Adrenal gland (tissue), 12 donors: ENCODE measurements around the gene ZCCHC7. TPM values are rescaled to one million over a fixed set of nuclear protein-coding genes. Genes with fewer than 3 reads are reported as not detected.

Experiments
- DNase-seq, 7 donors: peaks; one replicate each; pipeline ENCODE4 v3.0.0-alpha.2; 2019 to 2020
- H3K27ac ChIP-seq, 5 donors: fragments of 200-600 bp; sonication (generic) in 4 of 5; 1 replicate in 3 of 5; 2 replicates in 2 of 5; pipeline versions ENCODE4 v1.5.1 to v1.8.0; 2016 to 2020; ENCODE audit warnings: mild to moderate bottlenecking in 1 of 5
- H3K27me3 ChIP-seq: fragments of 200-600 bp; 2 replicates; pipeline ENCODE4 v1.8.0; 2021
- H3K36me3 ChIP-seq, 2 donors: fragments of 200-600 bp; replicated peaks in 1 of 2; 1 replicate in 1 of 2; 2 replicates in 1 of 2; pipeline versions ENCODE4 v1.5.1 to v1.8.0; 2018 to 2022
- H3K4me1 ChIP-seq, 2 donors: fragments of 200-600 bp; replicated peaks in 1 of 2; 1 replicate in 1 of 2; 2 replicates in 1 of 2; pipeline versions ENCODE4 v1.5.1 to v1.8.0; 2018 to 2021
- H3K4me3 ChIP-seq, 4 donors: fragments of 200-600 bp; sonication (generic) in 3 of 4; one replicate each; pipeline ENCODE4 v1.5.1; 2016 to 2018
- H3K9me3 ChIP-seq, 3 donors: fragments of 200-600 bp; sonication (generic) in 1 of 3; replicated peaks in 1 of 3; 1 replicate in 2 of 3; 2 replicates in 1 of 3; pipeline versions ENCODE4 v1.5.1 to v1.8.0; 2016 to 2021
- POLR2A ChIP-seq, 2 donors: fragments of 450-650 bp; IDR thresholded peaks; one replicate each; pipeline ENCODE4 v1.6.1; 2017; ENCODE audit warnings: antibody characterized with exemption in 2 of 2, mild to moderate bottlenecking in 2 of 2, moderate library complexity in 1 of 2
- whole genome bisulfite sequencing, 4 donors: extraction: QIAGEN DNeasy Blood & Tissue Kit in 2 of 4; methylation state at CpG; one replicate each; pipeline versions ENCODE4 v1.1.5 to v1.1.7; 2013 to 2017; 5-methylcytosine and 5-hydroxymethylcytosine counted together
- intact Hi-C, 2 donors: fragments of 100-400 bp; cut with DNase I; formaldehyde crosslinking; loops; one replicate each; pipeline versions ENCODE4 v1.14.1 to v1.15.0; 2022 to 2023
- polyA plus RNA-seq, 3 donors: library from polyadenylated mRNA; stranded (reverse); fragments of 200-250 nt in 2 of 3; fragments of 350-450 nt in 1 of 3; fragmentation: Illumina TruSeq in 1 of 3; extraction: RNeasy Lipid Tissue Mini Kit (QIAGEN cat#74804) in 1 of 3; gene quantifications; one replicate each; pipeline ENCODE4 v1.2.3, GENCODE V29; 2013 to 2014
- total RNA-seq, 9 donors: library from RNA; depleted of rRNA in 4 of 9; stranded (reverse); fragments of >200 nt in 4 of 9; fragments of 120-200 nt in 1 of 9; fragmentation: NEBNext Ultra II Directional in 1 of 9; extraction: Animal tissue kit (Norgen Biotek cat#: 25700) in 1 of 9; gene quantifications; one replicate each; pipeline versions ENCODE4 v1.1.0 to v1.2.4, GENCODE V29; 2013 to 2023
- TF ChIP-seq, protein P1 (sequence below), 6 experiments: fragments of 450-650 bp in 4 of 6; fragments of 200-600 bp in 2 of 6; sonication (generic) in 1 of 6; IDR thresholded peaks; 1 replicate in 5 of 6; 2 replicates in 1 of 6; pipeline versions ENCODE4 v1.5.1 to v1.8.0; 2016 to 2021; ENCODE audit warnings: antibody characterized with exemption in 6 of 6, mild to moderate bottlenecking in 2 of 6, moderate library complexity in 1 of 6
- donor health status: healthy with polysubstance abuse.
- donor health status: Bipolar disorder and iron deficiency.
- donor health status: DM: yes; HTN: yes; CAD: no.
- donor health status: DM: no; HTN: no; CAD: no.
- donor health status: DM: no; HTN: no; CAD: no.
- donor health status: DM: yes; HTN: yes; CAD: no.

ZCCHC7 gene
- total and polyA plus RNA-seq, 12 donors, result 6.0 to 21.3 (median 18.8) TPM

DNA sequence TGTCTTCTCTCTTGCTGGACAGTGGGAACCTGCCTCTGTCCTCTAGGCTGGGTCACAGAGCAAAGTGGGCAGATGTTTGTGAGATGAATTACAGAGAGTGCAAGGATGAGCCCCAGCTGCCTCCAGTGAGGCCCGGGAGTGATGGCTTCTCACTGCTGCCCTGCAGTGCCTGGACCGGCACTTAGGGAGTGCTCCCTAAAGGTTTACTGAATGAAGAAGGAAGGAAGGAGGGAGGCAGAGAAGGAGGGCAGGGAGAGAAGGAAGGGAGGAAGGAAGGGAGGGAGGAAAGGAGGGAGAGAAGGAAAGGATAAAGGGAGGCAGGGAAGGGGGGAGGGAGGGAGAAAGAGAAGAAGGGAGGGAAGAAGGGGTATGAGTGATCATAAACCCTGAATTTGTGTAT is 259.5 kb downstream of the ZCCHC7 start:
- 51 to 92% (median 80%) methylated on average over 2 of the region's 2 CpGs for WGBS, 4 donors
- DNase-seq, result no peak
- intact Hi-C loops, result no loop called here
- H3K4me1 ChIP-seq, result no peaks in the 10 kb centered on the region
- no peaks in the 10 kb centered on the region for H3K9me3 ChIP-seq
- H3K36me3 ChIP-seq, result no peaks in the 10 kb centered on the region
- no peak for TF ChIP-seq POLR2A (IDR thresholded peaks at IDR 0.05)
- TF ChIP-seq, protein P1, sequence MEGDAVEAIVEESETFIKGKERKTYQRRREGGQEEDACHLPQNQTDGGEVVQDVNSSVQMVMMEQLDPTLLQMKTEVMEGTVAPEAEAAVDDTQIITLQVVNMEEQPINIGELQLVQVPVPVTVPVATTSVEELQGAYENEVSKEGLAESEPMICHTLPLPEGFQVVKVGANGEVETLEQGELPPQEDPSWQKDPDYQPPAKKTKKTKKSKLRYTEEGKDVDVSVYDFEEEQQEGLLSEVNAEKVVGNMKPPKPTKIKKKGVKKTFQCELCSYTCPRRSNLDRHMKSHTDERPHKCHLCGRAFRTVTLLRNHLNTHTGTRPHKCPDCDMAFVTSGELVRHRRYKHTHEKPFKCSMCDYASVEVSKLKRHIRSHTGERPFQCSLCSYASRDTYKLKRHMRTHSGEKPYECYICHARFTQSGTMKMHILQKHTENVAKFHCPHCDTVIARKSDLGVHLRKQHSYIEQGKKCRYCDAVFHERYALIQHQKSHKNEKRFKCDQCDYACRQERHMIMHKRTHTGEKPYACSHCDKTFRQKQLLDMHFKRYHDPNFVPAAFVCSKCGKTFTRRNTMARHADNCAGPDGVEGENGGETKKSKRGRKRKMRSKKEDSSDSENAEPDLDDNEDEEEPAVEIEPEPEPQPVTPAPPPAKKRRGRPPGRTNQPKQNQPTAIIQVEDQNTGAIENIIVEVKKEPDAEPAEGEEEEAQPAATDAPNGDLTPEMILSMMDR (IDR thresholded peaks at IDR 0.05), result no peak
- no peak overlapping the region for H3K27ac ChIP-seq
- no peak overlapping the region for H3K4me3 ChIP-seq
- H3K27me3 ChIP-seq, result no peaks in the 10 kb centered on the region

DNA sequence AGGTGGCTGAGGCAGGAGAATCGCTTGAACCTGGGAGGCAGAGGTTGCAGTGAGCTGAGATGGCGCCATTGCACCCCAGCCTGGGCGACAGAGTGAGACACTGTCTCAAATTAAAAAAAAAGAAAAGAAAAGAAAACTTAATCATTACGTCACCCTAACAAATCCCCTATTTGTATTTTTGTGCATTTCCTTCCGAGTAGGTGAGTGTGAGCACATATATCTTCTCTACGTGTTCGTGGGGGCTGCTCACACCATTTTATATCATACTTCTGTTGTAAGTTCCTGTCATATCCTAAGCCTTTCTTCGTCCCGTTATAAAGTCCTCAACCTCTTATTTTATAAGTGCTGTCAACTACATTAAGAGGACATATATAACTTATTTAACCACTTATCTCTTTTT is 260.2 kb downstream of the ZCCHC7 start:
- Histone ChIP-seq H3K27me3 (no peaks in the 10 kb centered on the region), H3K4me1 (no peaks in the 10 kb centered on the region), H3K9me3 (no peaks in the 10 kb centered on the region), H3K36me3 (no peaks in the 10 kb centered on the region), H3K4me3 (no peak overlapping the region), H3K27ac (no peak overlapping the region)
- no peak for TF ChIP-seq POLR2A (IDR thresholded peaks at IDR 0.05)
- TF ChIP-seq, protein P1 (IDR thresholded peaks at IDR 0.05), result no peak
- 89 to 92% (median 91%) methylated on average over 9 of the region's 9 CpGs for WGBS, 4 donors
- intact Hi-C loops, result no loop called here
- no peak for DNase-seq

DNA sequence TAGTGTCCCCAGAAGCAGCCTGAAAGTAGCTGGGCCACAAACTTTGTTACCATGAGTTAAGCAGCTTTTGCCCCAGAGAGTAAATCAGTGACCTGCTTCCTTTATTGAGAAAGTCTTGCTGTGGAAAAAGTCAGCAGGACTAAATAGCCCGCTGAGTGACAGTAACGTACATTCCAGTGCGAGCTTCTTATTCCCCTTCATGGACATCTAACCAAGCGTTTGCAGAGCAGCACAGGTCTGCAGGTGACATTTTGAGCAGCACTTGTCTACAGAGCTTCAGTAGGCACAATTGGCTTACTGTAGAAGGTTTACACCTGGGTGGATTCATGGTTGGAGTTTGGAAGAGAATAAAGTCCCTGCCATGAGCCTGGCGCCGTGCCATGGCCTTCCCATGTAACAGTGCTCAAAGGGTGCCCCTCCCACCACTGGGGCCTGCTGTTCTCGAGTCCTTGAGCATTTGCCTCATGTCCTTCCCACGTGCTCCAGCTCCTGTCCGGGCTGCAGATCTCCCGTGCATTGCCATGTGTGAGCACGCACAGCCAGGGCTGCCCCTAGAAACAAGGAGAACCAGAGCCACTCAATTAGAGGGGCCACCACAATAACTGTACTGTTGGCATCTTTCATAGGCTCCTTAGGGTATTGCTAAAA is 260.8 kb downstream of the ZCCHC7 start:
- no peak for TF ChIP-seq POLR2A (IDR thresholded peaks at IDR 0.05)
- TF ChIP-seq, protein P1 (IDR thresholded peaks at IDR 0.05), result no peak
- Histone ChIP-seq H3K4me3 (no peak overlapping the region), H3K36me3 (no peaks in the 10 kb centered on the region), H3K27ac (no peak overlapping the region), H3K27me3 (no peaks in the 10 kb centered on the region), H3K4me1 (no peaks in the 10 kb centered on the region), H3K9me3 (no peaks in the 10 kb centered on the region)
- peak; percentile 38 to 72 (median 64) for DNase-seq
- intact Hi-C loops, result no loop called here
- 59 to 67% (median 66%) methylated on average over 10 to 11 of the region's 11 CpGs for WGBS, 4 donors

DNA sequence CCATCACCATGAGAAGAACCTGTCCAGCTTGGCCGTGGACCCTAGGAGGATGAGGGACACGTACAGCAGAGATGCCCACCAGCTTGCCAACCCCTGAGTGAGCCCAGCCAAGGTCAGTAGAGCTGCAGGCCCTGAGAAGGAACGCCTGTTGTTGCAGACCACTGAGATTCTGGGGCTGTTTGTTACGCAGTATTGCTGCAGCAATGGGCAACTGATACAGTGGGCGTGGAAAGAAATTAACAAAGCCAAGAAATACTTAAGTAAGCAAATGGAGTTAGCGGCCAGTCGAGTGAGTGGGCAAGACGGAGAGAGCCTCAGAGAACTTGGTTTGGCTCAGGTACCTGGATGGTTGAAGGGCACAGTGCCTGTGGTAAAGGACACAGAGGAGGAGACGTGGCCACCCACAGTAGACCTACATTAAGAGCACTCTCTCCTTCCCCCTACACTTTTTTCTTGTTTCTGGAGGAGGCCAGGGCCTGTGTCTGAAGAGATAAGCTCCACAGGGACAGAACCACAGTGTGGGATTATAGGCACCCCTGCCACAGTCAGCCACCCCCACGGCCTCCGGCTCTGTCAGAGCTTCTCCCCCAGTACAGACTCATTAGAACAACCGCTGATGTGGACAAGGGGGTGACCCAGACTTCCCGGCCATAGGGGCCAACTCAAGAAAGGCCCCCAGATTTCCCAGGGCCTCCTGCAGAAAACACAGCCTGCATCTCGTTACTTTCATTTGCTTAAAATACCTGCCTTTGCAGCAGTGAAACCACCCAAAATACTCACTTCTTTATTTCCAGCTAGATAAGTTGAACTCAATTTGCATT is 262.0 kb downstream of the ZCCHC7 start:
- Histone ChIP-seq H3K4me1 (no peaks in the 10 kb centered on the region), H3K27ac (no peak overlapping the region), H3K4me3 (no peak overlapping the region), H3K27me3 (no peaks in the 10 kb centered on the region), H3K9me3 (no peaks in the 10 kb centered on the region), H3K36me3 (no peaks in the 10 kb centered on the region)
- TF ChIP-seq, protein P1 (IDR thresholded peaks at IDR 0.05), result no peak
- TF ChIP-seq POLR2A (IDR thresholded peaks at IDR 0.05), result no peak
- no peak for DNase-seq
- 86 to 90% (median 88%) methylated on average over 12 to 14 of the region's 14 CpGs for WGBS, 4 donors
- intact Hi-C loops, result no loop called here
